ENCODE results near the gene CD68.
A peak's percentile ranks its signal among the peaks of the same experiment; 100 is the strongest.

- TF ChIP-seq POLR2A (IDR thresholded peaks at IDR 0.05) = peak; percentile 73 to 93 (median 91)
- no peak for TF ChIP-seq CTCF (IDR thresholded peaks at IDR 0.05)
Observed at GRCh38 chr17:7627250-7628121, 48.0 kb downstream of the CD68 start, which contains the start of gene SAT2.
